ENCODE results near the gene PIGS. TPM values are rescaled to one million over a fixed set of nuclear protein-coding genes. Genes with fewer than 3 reads are reported as not detected.

Gene PIGS
- total and polyA plus RNA-seq, 9 of the 15 experiments (the other 6 are each of a cell fraction or from before 2014, with no cell fraction given), result 47.5 to 138 (median 57.6) TPM

DNA sequence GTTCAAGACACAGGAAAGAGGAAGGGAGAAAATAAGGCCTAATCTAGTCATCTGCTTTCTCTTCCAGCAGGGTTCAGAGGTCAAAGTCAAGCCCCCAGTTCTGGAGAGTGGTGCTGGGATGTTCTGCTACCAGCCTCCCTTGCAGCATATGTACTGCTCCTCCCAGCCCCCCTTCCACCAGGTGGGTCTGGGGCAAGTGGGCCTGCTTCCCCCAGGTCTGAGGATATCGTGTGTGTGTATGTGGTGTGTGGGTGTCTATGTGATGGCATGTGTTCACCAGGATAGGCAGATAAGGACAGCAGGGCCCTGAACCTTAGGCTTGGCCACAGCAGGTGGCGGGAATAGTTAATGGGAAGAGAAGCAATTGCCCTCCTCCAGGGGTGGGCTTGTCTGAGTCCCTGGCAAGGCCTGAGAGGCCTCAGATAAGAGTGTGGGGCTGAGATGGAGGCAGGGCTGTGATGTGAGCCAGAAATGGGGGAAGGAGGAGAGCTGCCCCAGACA is 44.1 kb downstream of the PIGS start (continued):
- TF ChIP-seq, protein P1, sequence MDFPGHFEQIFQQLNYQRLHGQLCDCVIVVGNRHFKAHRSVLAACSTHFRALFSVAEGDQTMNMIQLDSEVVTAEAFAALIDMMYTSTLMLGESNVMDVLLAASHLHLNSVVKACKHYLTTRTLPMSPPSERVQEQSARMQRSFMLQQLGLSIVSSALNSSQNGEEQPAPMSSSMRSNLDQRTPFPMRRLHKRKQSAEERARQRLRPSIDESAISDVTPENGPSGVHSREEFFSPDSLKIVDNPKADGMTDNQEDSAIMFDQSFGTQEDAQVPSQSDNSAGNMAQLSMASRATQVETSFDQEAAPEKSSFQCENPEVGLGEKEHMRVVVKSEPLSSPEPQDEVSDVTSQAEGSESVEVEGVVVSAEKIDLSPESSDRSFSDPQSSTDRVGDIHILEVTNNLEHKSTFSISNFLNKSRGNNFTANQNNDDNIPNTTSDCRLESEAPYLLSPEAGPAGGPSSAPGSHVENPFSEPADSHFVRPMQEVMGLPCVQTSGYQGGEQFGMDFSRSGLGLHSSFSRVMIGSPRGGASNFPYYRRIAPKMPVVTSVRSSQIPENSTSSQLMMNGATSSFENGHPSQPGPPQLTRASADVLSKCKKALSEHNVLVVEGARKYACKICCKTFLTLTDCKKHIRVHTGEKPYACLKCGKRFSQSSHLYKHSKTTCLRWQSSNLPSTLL (IDR thresholded peaks at IDR 0.05), result no peak
- TF ChIP-seq NCOA2 (IDR thresholded peaks at IDR 0.05; ENCODE audit: partially characterized antibody in 2 of 2) (peak in 1 of 2 experiments; percentile 55), PRMT5 (CRISPR knock-in tag; IDR thresholded peaks at IDR 0.05) (no peak), ZNF140 (CRISPR knock-in tag; IDR thresholded peaks at IDR 0.05) (no peak), SRSF7 (optimal IDR thresholded peaks at IDR 0.05; ENCODE audit: low read depth, low read length) (no peak), ZKSCAN8 (CRISPR knock-in tag; IDR thresholded peaks at IDR 0.05) (peak; percentile 68; the same call in 1 of the 2 replicates), GATAD2B (IDR thresholded peaks at IDR 0.05; ENCODE audit: borderline replicate concordance) (no peak), ESRRB (CRISPR knock-in tag; IDR thresholded peaks at IDR 0.05; ENCODE audit: borderline replicate concordance) (no peak), EZH2 (IDR thresholded peaks at IDR 0.05; ENCODE audit: borderline replicate concordance, low read depth, low read length) (no peak), SREBF2 (CRISPR knock-in tag; IDR thresholded peaks at IDR 0.05) (no peak), ZNF583 (CRISPR knock-in tag; IDR thresholded peaks at IDR 0.05) (peak; percentile 84; the same call in 1 of the 2 replicates), SP1 (CRISPR knock-in tag; IDR thresholded peaks at IDR 0.05) (peak; percentile 65), GATA2 (CRISPR knock-in tag; IDR thresholded peaks at IDR 0.05) (peak; percentile 97), EWSR1 (IDR thresholded peaks at IDR 0.05; ENCODE audit: borderline replicate concordance, low read depth, partially characterized antibody) (no peak), ZNF75A (CRISPR knock-in tag; IDR thresholded peaks at IDR 0.05) (no peak)
- TF ChIP-seq, protein P2, sequence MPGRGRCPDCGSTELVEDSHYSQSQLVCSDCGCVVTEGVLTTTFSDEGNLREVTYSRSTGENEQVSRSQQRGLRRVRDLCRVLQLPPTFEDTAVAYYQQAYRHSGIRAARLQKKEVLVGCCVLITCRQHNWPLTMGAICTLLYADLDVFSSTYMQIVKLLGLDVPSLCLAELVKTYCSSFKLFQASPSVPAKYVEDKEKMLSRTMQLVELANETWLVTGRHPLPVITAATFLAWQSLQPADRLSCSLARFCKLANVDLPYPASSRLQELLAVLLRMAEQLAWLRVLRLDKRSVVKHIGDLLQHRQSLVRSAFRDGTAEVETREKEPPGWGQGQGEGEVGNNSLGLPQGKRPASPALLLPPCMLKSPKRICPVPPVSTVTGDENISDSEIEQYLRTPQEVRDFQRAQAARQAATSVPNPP (IDR thresholded peaks at IDR 0.05; ENCODE audit: borderline replicate concordance, insufficient read depth, insufficient read length), result no peak
- TF ChIP-seq, protein P3, sequence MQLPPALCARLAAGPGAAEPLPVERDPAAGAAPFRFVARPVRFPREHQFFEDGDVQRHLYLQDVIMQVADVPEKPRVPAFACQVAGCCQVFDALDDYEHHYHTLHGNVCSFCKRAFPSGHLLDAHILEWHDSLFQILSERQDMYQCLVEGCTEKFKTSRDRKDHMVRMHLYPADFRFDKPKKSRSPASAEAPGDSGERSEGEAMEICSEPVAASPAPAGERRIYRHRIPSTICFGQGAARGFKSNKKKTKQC (CRISPR knock-in tag; IDR thresholded peaks at IDR 0.05), result no peak
- TF ChIP-seq, protein P4, sequence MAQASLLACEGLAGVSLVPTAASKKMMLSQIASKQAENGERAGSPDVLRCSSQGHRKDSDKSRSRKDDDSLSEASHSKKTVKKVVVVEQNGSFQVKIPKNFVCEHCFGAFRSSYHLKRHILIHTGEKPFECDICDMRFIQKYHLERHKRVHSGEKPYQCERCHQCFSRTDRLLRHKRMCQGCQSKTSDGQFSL (CRISPR knock-in tag; IDR thresholded peaks at IDR 0.05), result no peak
- TF ChIP-seq, protein P4 (tag; IDR thresholded peaks at IDR 0.05), result no peak
- TF ChIP-seq, protein P5, sequence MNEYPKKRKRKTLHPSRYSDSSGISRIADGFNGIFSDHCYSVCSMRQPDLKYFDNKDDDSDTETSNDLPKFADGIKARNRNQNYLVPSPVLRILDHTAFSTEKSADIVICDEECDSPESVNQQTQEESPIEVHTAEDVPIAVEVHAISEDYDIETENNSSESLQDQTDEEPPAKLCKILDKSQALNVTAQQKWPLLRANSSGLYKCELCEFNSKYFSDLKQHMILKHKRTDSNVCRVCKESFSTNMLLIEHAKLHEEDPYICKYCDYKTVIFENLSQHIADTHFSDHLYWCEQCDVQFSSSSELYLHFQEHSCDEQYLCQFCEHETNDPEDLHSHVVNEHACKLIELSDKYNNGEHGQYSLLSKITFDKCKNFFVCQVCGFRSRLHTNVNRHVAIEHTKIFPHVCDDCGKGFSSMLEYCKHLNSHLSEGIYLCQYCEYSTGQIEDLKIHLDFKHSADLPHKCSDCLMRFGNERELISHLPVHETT (CRISPR knock-in tag; conservative IDR thresholded peaks at IDR 0.05 in 1 of 2, IDR thresholded peaks at IDR 0.05 in 1 of 2), result peak in 1 of 2 experiments; percentile 51; a peak in 1 of 4 replicates
- TF ChIP-seq, protein P6, sequence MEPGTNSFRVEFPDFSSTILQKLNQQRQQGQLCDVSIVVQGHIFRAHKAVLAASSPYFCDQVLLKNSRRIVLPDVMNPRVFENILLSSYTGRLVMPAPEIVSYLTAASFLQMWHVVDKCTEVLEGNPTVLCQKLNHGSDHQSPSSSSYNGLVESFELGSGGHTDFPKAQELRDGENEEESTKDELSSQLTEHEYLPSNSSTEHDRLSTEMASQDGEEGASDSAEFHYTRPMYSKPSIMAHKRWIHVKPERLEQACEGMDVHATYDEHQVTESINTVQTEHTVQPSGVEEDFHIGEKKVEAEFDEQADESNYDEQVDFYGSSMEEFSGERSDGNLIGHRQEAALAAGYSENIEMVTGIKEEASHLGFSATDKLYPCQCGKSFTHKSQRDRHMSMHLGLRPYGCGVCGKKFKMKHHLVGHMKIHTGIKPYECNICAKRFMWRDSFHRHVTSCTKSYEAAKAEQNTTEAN (CRISPR knock-in tag; IDR thresholded peaks at IDR 0.05), result no peak
